ENCODE measurements around the gene GALT. TPM values are rescaled to one million over a fixed set of nuclear protein-coding genes. Genes with fewer than 3 reads are reported as not detected.

GALT gene
- polyA plus RNA-seq, 2 donors: 16.6 to 27.3 TPM

- 63% methylated on average over 5 of the region's 5 CpGs for WGBS, 2 donors
- Histone ChIP-seq H3K27me3 (ENCODE audit: control insufficient read depth in 1 of 2, insufficient read depth in 2 of 2, low read length in 2 of 2) (no peaks in the 10 kb centered on the region), H3K4me3 (ENCODE audit: low read depth in 1 of 2, low read length in 2 of 2) (no peak overlapping the region), H3K27ac (ENCODE audit: low read depth in 2 of 2, low read length in 1 of 2) (peak overlapping the region; percentile 74 to 81), H3K9me3 (ENCODE audit: control insufficient read depth in 2 of 2, insufficient read depth in 1 of 2, low read depth in 1 of 2, low read length in 1 of 2) (no peaks in the 10 kb centered on the region), H3K36me3 (ENCODE audit: control insufficient read depth in 2 of 2, insufficient read depth in 2 of 2, low read length in 1 of 2) (peaks cover 0 to 16% of the 10 kb centered on the region in 2 donors), H3K4me1 (ENCODE audit: control insufficient read depth in 2 of 2, insufficient read depth in 2 of 2, low read length in 1 of 2) (peaks cover 10 to 40% of the 10 kb centered on the region in 2 donors)
Measured at GRCh38 chr9:34650816-34651215, 4.3 kb downstream of the GALT start.

- Histone ChIP-seq H3K4me3 (ENCODE audit: low read depth in 1 of 2, low read length in 2 of 2) (no peak overlapping the region), H3K36me3 (ENCODE audit: control insufficient read depth in 2 of 2, insufficient read depth in 2 of 2, low read length in 1 of 2) (peaks cover 0 to 16% of the 10 kb centered on the region in 2 donors), H3K27ac (ENCODE audit: low read depth in 2 of 2, low read length in 1 of 2) (peak overlapping the region; percentile 74 to 81), H3K9me3 (ENCODE audit: control insufficient read depth in 2 of 2, insufficient read depth in 1 of 2, low read depth in 1 of 2, low read length in 1 of 2) (no peaks in the 10 kb centered on the region), H3K4me1 (ENCODE audit: control insufficient read depth in 2 of 2, insufficient read depth in 2 of 2, low read length in 1 of 2) (peaks cover 10 to 38% of the 10 kb centered on the region in 2 donors), H3K27me3 (ENCODE audit: control insufficient read depth in 1 of 2, insufficient read depth in 2 of 2, low read length in 2 of 2) (no peaks in the 10 kb centered on the region)
- WGBS, 2 donors: 34 to 52% methylated on average over 4 of the region's 4 CpGs
Measured at GRCh38 chr9:34651321-34651720, 4.8 kb downstream of the GALT start.

- peak within 1 kb of the TSS; percentile 25 to 34 for H3K4me3 ChIP-seq (ENCODE audit: low read depth in 1 of 2, low read length in 2 of 2)
- 11 to 14% methylated on average over 23 to 24 of the region's 24 CpGs for WGBS, 2 donors
- H3K4me1 ChIP-seq (ENCODE audit: control insufficient read depth in 2 of 2, insufficient read depth in 2 of 2, low read length in 1 of 2): peaks cover 7 to 41% of the 10 kb centered on the region in 2 donors
Measured at GRCh38 chr9:34651876-34652601, 5.6 kb downstream of the GALT start, which contains the start of gene IL11RA. TSS of gene IL11RA (plus strand) at chr9:34652185. CDS start at chr9:34655218, 3,033 bp downstream.

GRCh38 chr9:34652602-34653000, 6.1 kb downstream of the GALT start:
- peaks cover 3 to 35% of the 10 kb centered on the region in 2 donors for H3K4me1 ChIP-seq (ENCODE audit: control insufficient read depth in 2 of 2, insufficient read depth in 2 of 2, low read length in 1 of 2)
- WGBS, 2 donors: 25 to 39% methylated on average over 5 of the region's 5 CpGs
- H3K4me3 ChIP-seq (ENCODE audit: low read depth in 1 of 2, low read length in 2 of 2): peak overlapping the region; percentile 25 to 34
- no peaks in the 10 kb centered on the region for H3K27me3 ChIP-seq (ENCODE audit: control insufficient read depth in 1 of 2, insufficient read depth in 2 of 2, low read length in 2 of 2)
- no peaks in the 10 kb centered on the region for H3K9me3 ChIP-seq (ENCODE audit: control insufficient read depth in 2 of 2, insufficient read depth in 1 of 2, low read depth in 1 of 2, low read length in 1 of 2)
- H3K27ac ChIP-seq (ENCODE audit: low read depth in 2 of 2, low read length in 1 of 2): peak overlapping the region; percentile 74 to 81
- peaks cover 0 to 16% of the 10 kb centered on the region in 2 donors for H3K36me3 ChIP-seq (ENCODE audit: control insufficient read depth in 2 of 2, insufficient read depth in 2 of 2, low read length in 1 of 2)

More at GRCh38 chr9:34651876-34652601, 5.6 kb downstream of the GALT start, which contains the start of gene IL11RA:
- peaks cover 0 to 16% of the 10 kb centered on the region in 2 donors for H3K36me3 ChIP-seq (ENCODE audit: control insufficient read depth in 2 of 2, insufficient read depth in 2 of 2, low read length in 1 of 2)
- no peaks in the 10 kb centered on the region for H3K9me3 ChIP-seq (ENCODE audit: control insufficient read depth in 2 of 2, insufficient read depth in 1 of 2, low read depth in 1 of 2, low read length in 1 of 2)
- no peaks in the 10 kb centered on the region for H3K27me3 ChIP-seq (ENCODE audit: control insufficient read depth in 1 of 2, insufficient read depth in 2 of 2, low read length in 2 of 2)
- H3K27ac ChIP-seq (ENCODE audit: low read depth in 2 of 2, low read length in 1 of 2): peak within 1 kb of the TSS; percentile 74 to 81

- H3K4me3 ChIP-seq (ENCODE audit: low read depth in 1 of 2, low read length in 2 of 2): no peak overlapping the region
- H3K27me3 ChIP-seq (ENCODE audit: control insufficient read depth in 1 of 2, insufficient read depth in 2 of 2, low read length in 2 of 2): no peaks in the 10 kb centered on the region
- H3K9me3 ChIP-seq (ENCODE audit: control insufficient read depth in 2 of 2, insufficient read depth in 1 of 2, low read depth in 1 of 2, low read length in 1 of 2): no peaks in the 10 kb centered on the region
- H3K36me3 ChIP-seq (ENCODE audit: control insufficient read depth in 2 of 2, insufficient read depth in 2 of 2, low read length in 1 of 2): peaks cover 0 to 14% of the 10 kb centered on the region in 2 donors
- peak overlapping the region; percentile 20 to 43 for H3K27ac ChIP-seq (ENCODE audit: low read depth in 2 of 2, low read length in 1 of 2)
- WGBS, 2 donors: 52 to 57% methylated on average over 11 of the region's 11 CpGs
- peaks cover 0 to 29% of the 10 kb centered on the region in 2 donors for H3K4me1 ChIP-seq (ENCODE audit: control insufficient read depth in 2 of 2, insufficient read depth in 2 of 2, low read length in 1 of 2)
Measured at GRCh38 chr9:34653151-34654072, 6.9 kb downstream of the GALT start.

- H3K9me3 ChIP-seq (ENCODE audit: control insufficient read depth in 2 of 2, insufficient read depth in 1 of 2, low read depth in 1 of 2, low read length in 1 of 2): no peaks in the 10 kb centered on the region
- H3K27me3 ChIP-seq (ENCODE audit: control insufficient read depth in 1 of 2, insufficient read depth in 2 of 2, low read length in 2 of 2): no peaks in the 10 kb centered on the region
- WGBS, 2 donors: 24 to 25% methylated on average over 11 of the region's 11 CpGs
- peak overlapping the region; percentile 43 to 63 for H3K27ac ChIP-seq (ENCODE audit: low read depth in 2 of 2, low read length in 1 of 2)
- H3K36me3 ChIP-seq (ENCODE audit: control insufficient read depth in 2 of 2, insufficient read depth in 2 of 2, low read length in 1 of 2): peaks cover 0 to 7% of the 10 kb centered on the region in 2 donors
- H3K4me3 ChIP-seq (ENCODE audit: low read depth in 1 of 2, low read length in 2 of 2): no peak overlapping the region
- H3K4me1 ChIP-seq (ENCODE audit: control insufficient read depth in 2 of 2, insufficient read depth in 2 of 2, low read length in 1 of 2): peaks cover 0 to 29% of the 10 kb centered on the region in 2 donors
Measured at GRCh38 chr9:34654323-34655051, 8.0 kb downstream of the GALT start.

GRCh38 chr9:34655394-34655793, 8.9 kb downstream of the GALT start:
- Histone ChIP-seq H3K27ac (ENCODE audit: low read depth in 2 of 2, low read length in 1 of 2) (peak overlapping the region in 1 of 2 donors; percentile 50), H3K4me1 (ENCODE audit: control insufficient read depth in 2 of 2, insufficient read depth in 2 of 2, low read length in 1 of 2) (peaks cover 3 to 35% of the 10 kb centered on the region in 2 donors), H3K36me3 (ENCODE audit: control insufficient read depth in 2 of 2, insufficient read depth in 2 of 2, low read length in 1 of 2) (peaks cover 0 to 3% of the 10 kb centered on the region in 2 donors), H3K9me3 (ENCODE audit: control insufficient read depth in 2 of 2, insufficient read depth in 1 of 2, low read depth in 1 of 2, low read length in 1 of 2) (no peaks in the 10 kb centered on the region), H3K27me3 (ENCODE audit: control insufficient read depth in 1 of 2, insufficient read depth in 2 of 2, low read length in 2 of 2) (no peaks in the 10 kb centered on the region), H3K4me3 (ENCODE audit: low read depth in 1 of 2, low read length in 2 of 2) (no peak overlapping the region)
- 69 to 72% methylated on average over 5 of the region's 5 CpGs for WGBS, 2 donors

GRCh38 chr9:34656992-34657391, 10.5 kb downstream of the GALT start:
- H3K4me3 ChIP-seq (ENCODE audit: low read depth in 1 of 2, low read length in 2 of 2): no peak overlapping the region
- H3K9me3 ChIP-seq (ENCODE audit: control insufficient read depth in 2 of 2, insufficient read depth in 1 of 2, low read depth in 1 of 2, low read length in 1 of 2): no peaks in the 10 kb centered on the region
- H3K27ac ChIP-seq (ENCODE audit: low read depth in 2 of 2, low read length in 1 of 2): no peak overlapping the region
- H3K4me1 ChIP-seq (ENCODE audit: control insufficient read depth in 2 of 2, insufficient read depth in 2 of 2, low read length in 1 of 2): peaks cover 4 to 35% of the 10 kb centered on the region in 2 donors
- peaks cover 0 to 2% of the 10 kb centered on the region in 2 donors for H3K36me3 ChIP-seq (ENCODE audit: control insufficient read depth in 2 of 2, insufficient read depth in 2 of 2, low read length in 1 of 2)
- no peaks in the 10 kb centered on the region for H3K27me3 ChIP-seq (ENCODE audit: control insufficient read depth in 1 of 2, insufficient read depth in 2 of 2, low read length in 2 of 2)
- 80 to 85% methylated on average over 5 of the region's 5 CpGs for WGBS, 2 donors

GRCh38 chr9:34658461-34658860, 12.0 kb downstream of the GALT start:
- Histone ChIP-seq H3K27ac (ENCODE audit: low read depth in 2 of 2, low read length in 1 of 2) (no peak overlapping the region), H3K4me1 (ENCODE audit: control insufficient read depth in 2 of 2, insufficient read depth in 2 of 2, low read length in 1 of 2) (peaks cover 5 to 31% of the 10 kb centered on the region in 2 donors), H3K4me3 (ENCODE audit: low read depth in 1 of 2, low read length in 2 of 2) (no peak overlapping the region), H3K9me3 (ENCODE audit: control insufficient read depth in 2 of 2, insufficient read depth in 1 of 2, low read depth in 1 of 2, low read length in 1 of 2) (no peaks in the 10 kb centered on the region), H3K36me3 (ENCODE audit: control insufficient read depth in 2 of 2, insufficient read depth in 2 of 2, low read length in 1 of 2) (peaks cover 0 to 2% of the 10 kb centered on the region in 2 donors), H3K27me3 (ENCODE audit: control insufficient read depth in 1 of 2, insufficient read depth in 2 of 2, low read length in 2 of 2) (no peaks in the 10 kb centered on the region)
- 88 to 91% methylated on average over 14 of the region's 14 CpGs for WGBS, 2 donors

Data from esophagus (tissue), 2 donors.